ENCODE results near the gene RFK.
A peak's percentile ranks its signal among the peaks of the same experiment; 100 is the strongest.
"Not testable (repeated sequence)": the region's sequence is repeated elsewhere in the genome, so short reads cannot be mapped to it uniquely, and the experiment has no call there.

Gene RFK

DNA sequence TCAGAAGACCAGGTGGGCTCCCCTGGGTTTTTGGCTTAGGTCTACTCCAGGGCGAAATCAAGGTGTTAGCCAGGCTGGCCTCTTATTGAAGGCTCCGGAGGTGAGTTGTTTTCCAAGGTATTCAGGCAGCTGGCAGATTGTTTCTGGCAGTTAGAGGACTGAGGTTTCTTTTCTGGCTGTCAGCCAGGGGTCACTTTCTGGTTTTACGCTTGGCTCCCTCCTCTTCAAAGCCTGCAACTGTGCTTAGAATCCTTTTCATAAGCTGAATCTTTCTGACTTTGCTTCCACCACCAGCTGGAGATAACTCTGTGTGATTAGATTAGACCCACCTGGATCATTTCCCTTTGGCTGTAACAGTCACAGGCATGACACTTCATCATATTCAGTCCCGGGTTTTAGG is 24.6 kb downstream of the RFK start:
- H3K36me3 ChIP-seq (ENCODE audit: insufficient read depth) = no peaks in the 10 kb centered on the region
- H3K4me2 ChIP-seq = peak overlapping the region; percentile 92
- peak overlapping the region; percentile 79 for H3K27ac ChIP-seq
- TF ChIP-seq, protein P1, sequence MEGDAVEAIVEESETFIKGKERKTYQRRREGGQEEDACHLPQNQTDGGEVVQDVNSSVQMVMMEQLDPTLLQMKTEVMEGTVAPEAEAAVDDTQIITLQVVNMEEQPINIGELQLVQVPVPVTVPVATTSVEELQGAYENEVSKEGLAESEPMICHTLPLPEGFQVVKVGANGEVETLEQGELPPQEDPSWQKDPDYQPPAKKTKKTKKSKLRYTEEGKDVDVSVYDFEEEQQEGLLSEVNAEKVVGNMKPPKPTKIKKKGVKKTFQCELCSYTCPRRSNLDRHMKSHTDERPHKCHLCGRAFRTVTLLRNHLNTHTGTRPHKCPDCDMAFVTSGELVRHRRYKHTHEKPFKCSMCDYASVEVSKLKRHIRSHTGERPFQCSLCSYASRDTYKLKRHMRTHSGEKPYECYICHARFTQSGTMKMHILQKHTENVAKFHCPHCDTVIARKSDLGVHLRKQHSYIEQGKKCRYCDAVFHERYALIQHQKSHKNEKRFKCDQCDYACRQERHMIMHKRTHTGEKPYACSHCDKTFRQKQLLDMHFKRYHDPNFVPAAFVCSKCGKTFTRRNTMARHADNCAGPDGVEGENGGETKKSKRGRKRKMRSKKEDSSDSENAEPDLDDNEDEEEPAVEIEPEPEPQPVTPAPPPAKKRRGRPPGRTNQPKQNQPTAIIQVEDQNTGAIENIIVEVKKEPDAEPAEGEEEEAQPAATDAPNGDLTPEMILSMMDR (conservative IDR thresholded peaks at IDR 0.05; ENCODE audit: low read depth, low read length) = no peak
- no peaks in the 10 kb centered on the region for H4K20me1 ChIP-seq (ENCODE audit: insufficient read depth)
- no peaks in the 10 kb centered on the region for H3K27me3 ChIP-seq (ENCODE audit: insufficient read depth, low read depth)
- H3K4me1 ChIP-seq (ENCODE audit: low read depth, poor library complexity, severe bottlenecking) = peaks cover 72% of the 10 kb centered on the region
- no peaks in the 10 kb centered on the region for H3K79me2 ChIP-seq (ENCODE audit: insufficient read depth, low read depth)
- H2AFZ ChIP-seq (ENCODE audit: low read depth) = peak overlapping the region; percentile 18; the same call in 1 of the 2 replicates
- H3K4me3 ChIP-seq (IDR thresholded peaks at IDR 0.05; ENCODE audit: insufficient read depth, low read depth, low read length) = no peak overlapping the region
- H3K9ac ChIP-seq = peak overlapping the region; percentile 33; the same call in 1 of the 2 replicates

DNA sequence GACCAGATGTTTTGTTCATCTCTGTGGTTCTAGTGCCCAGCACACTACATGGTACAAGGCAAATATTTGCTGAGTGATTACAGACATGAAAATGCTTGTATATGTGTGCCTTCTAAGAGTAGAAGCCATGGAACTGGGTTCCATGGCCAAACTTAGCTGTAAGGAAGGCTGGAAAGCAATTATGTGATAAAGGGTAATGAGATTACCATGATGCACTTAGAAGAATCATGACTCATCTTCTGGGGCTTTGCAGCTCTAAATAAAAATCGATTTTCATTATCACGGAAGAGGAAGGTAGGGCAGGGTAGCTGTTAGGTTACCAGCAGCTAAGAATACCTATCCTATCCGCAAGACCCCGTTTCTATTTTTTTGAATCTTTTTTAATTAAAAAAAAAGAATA is 28.0 kb downstream of the RFK start:
- no peak overlapping the region for H2AFZ ChIP-seq (ENCODE audit: low read depth)
- no peak overlapping the region for H3K4me2 ChIP-seq

DNA sequence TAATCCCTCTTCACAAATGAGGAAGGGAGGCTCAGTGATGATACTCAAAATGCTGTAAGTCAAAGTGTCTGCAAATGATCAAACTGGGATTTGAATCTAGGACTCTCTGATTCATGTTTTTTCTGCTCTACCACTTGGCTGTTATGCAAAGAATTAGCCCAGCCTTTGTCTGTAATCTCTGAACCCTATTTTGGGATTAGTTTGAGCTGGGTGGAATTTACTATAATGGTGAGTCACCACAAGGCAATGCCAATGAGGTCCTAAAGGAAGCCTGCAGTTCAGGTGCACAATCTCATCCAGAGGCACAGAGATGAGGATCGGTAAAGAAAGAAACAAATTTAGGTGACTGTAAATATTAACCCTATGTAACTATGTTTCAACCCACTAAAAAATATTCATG is 29.2 kb downstream of the RFK start:
- Histone ChIP-seq H3K27ac (no peak overlapping the region), H3K9ac (no peak overlapping the region), H4K20me1 (ENCODE audit: insufficient read depth) (no peaks in the 10 kb centered on the region), H3K4me2 (no peak overlapping the region), H3K27me3 (ENCODE audit: insufficient read depth, low read depth) (no peaks in the 10 kb centered on the region), H3K79me2 (ENCODE audit: insufficient read depth, low read depth) (no peaks in the 10 kb centered on the region), H3K36me3 (ENCODE audit: insufficient read depth) (no peaks in the 10 kb centered on the region), H3K4me1 (ENCODE audit: low read depth, poor library complexity, severe bottlenecking) (peaks cover 27% of the 10 kb centered on the region), H2AFZ (ENCODE audit: low read depth) (no peak overlapping the region), H3K4me3 (IDR thresholded peaks at IDR 0.05; ENCODE audit: insufficient read depth, low read depth, low read length) (no peak overlapping the region)
- TF ChIP-seq, protein P1 (conservative IDR thresholded peaks at IDR 0.05; ENCODE audit: low read depth, low read length) = no peak

More for the DNA sequence above, 28.0 kb downstream of the RFK start:
- no peak overlapping the region for H3K27ac ChIP-seq
- H3K4me1 ChIP-seq (ENCODE audit: low read depth, poor library complexity, severe bottlenecking) = peaks cover 39% of the 10 kb centered on the region
- H3K27me3 ChIP-seq (ENCODE audit: insufficient read depth, low read depth) = no peaks in the 10 kb centered on the region
- no peaks in the 10 kb centered on the region for H4K20me1 ChIP-seq (ENCODE audit: insufficient read depth)
- H3K4me3 ChIP-seq (IDR thresholded peaks at IDR 0.05; ENCODE audit: insufficient read depth, low read depth, low read length) = no peak overlapping the region
- no peaks in the 10 kb centered on the region for H3K36me3 ChIP-seq (ENCODE audit: insufficient read depth)
- TF ChIP-seq, protein P1 (conservative IDR thresholded peaks at IDR 0.05; ENCODE audit: low read depth, low read length) = no peak
- H3K79me2 ChIP-seq (ENCODE audit: insufficient read depth, low read depth) = no peaks in the 10 kb centered on the region
- no peak overlapping the region for H3K9ac ChIP-seq

DNA sequence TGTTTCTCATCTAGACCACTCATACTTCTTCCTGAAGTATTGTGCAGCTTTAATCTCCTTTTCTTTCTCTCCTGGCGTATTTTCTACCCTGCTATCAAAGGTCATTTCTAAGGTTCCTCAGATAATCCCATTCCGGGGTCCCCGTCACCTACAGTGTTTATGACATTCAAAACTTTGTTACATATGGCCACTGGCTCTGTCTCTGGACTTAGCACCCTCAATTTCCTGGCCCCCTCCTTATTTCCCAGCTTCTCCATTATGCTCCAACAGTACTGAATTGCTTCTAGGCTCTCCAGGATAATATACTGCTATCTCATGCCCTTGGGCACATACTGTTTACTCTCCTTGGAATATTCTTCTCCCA is 31.2 kb downstream of the RFK start:
- Histone ChIP-seq H3K27ac (no peak overlapping the region), H3K27me3 (ENCODE audit: insufficient read depth, low read depth) (no peaks in the 10 kb centered on the region), H3K9ac (no peak overlapping the region), H3K79me2 (ENCODE audit: insufficient read depth, low read depth) (no peaks in the 10 kb centered on the region), H4K20me1 (ENCODE audit: insufficient read depth) (no peaks in the 10 kb centered on the region), H3K4me2 (no peak overlapping the region), H3K4me1 (ENCODE audit: low read depth, poor library complexity, severe bottlenecking) (peaks cover 7% of the 10 kb centered on the region), H2AFZ (ENCODE audit: low read depth) (no peak overlapping the region), H3K36me3 (ENCODE audit: insufficient read depth) (no peaks in the 10 kb centered on the region), H3K4me3 (IDR thresholded peaks at IDR 0.05; ENCODE audit: insufficient read depth, low read depth, low read length) (no peak overlapping the region)
- TF ChIP-seq, protein P1 (conservative IDR thresholded peaks at IDR 0.05; ENCODE audit: low read depth, low read length) = no peak

DNA sequence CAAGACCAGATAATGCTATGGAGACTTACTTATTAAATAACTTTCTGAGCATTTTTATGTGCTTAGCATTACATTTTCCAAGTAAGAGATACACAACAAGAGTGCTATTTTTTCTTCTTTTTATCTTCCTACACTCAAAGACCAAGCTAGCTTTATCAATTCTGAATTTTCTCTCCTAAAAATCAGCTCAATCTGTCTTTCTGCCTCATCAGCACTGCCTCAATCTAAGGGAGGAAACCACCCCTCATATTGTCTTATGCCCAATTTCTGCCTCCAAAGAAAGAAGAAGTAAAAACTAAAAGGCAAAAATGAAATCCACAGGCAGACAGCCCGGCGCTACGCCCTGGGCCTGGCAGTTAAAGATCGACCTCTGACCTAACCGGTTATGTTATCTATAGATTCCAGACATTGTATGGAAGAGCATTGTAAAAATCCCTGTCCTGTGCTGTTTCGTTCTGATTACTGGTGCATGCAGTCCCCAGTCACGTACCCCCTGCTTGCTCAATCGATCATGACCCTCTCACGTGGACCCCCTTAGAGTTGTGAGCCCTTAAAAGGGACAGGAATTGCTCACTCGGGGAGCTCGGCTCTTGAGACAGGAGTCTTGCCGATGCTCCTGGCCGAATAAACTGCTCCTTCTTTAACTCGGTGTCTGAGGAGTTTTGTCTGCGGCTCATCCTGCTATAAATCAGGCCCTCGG is 31.7 kb downstream of the RFK start:
- H3K4me2 ChIP-seq; H4K20me1 ChIP-seq (ENCODE audit: insufficient read depth); H3K4me3 ChIP-seq (IDR thresholded peaks at IDR 0.05; ENCODE audit: insufficient read depth, low read depth, low read length); H3K36me3 ChIP-seq (ENCODE audit: insufficient read depth); H3K27me3 ChIP-seq (ENCODE audit: insufficient read depth, low read depth); H3K79me2 ChIP-seq (ENCODE audit: insufficient read depth, low read depth); H2AFZ ChIP-seq (ENCODE audit: low read depth); H3K4me1 ChIP-seq (ENCODE audit: low read depth, poor library complexity, severe bottlenecking); H3K9ac ChIP-seq; H3K27ac ChIP-seq: not testable (repeated sequence)

Data from KMS-11 (cell line).